GM12864 (cell line): ENCODE data around the gene MCFD2.

Experiments
- DNase-seq: peaks from one replicate; pipeline ENCODE4 v3.0.0-alpha.2; 2011; ENCODE audit warnings: low read depth
- H3K4me3 ChIP-seq: 2 replicates; pipeline ENCODE4 v1.5.1; 2011; ENCODE audit warnings: mild to moderate bottlenecking, low read depth, low read length, control low read depth
- CTCF ChIP-seq: IDR thresholded peaks from 2 replicates; pipeline ENCODE4 v1.5.1; 2011; ENCODE audit warnings: low read depth, mild to moderate bottlenecking, moderate library complexity, low read length, control low read depth, inconsistent platforms; ENCODE audit errors: missing control alignments

Gene MCFD2

GRCh38 chr2:46925474-46926351, 10.1 kb upstream of the MCFD2 start:
- H3K4me3 ChIP-seq: no peak overlapping the region
- no peak for DNase-seq

GRCh38 chr2:46924608-46925007, 9.0 kb upstream of the MCFD2 start:
- no peak for TF ChIP-seq CTCF
- no peak for DNase-seq
- no peak overlapping the region for H3K4me3 ChIP-seq

More at GRCh38 chr2:46925474-46926351, 10.1 kb upstream of the MCFD2 start:
- TF ChIP-seq CTCF: no peak

GRCh38 chr2:46924038-46924437, 8.4 kb upstream of the MCFD2 start:
- no peak for TF ChIP-seq CTCF

GRCh38 chr2:46923041-46923528, 7.5 kb upstream of the MCFD2 start:
- no peak for DNase-seq

More at GRCh38 chr2:46924038-46924437, 8.4 kb upstream of the MCFD2 start:
- H3K4me3 ChIP-seq: no peak overlapping the region
- DNase-seq: no peak

GRCh38 chr2:46922606-46923005, 7.0 kb upstream of the MCFD2 start:
- no peak for DNase-seq
- no peak for TF ChIP-seq CTCF
- no peak overlapping the region for H3K4me3 ChIP-seq

More at GRCh38 chr2:46923041-46923528, 7.5 kb upstream of the MCFD2 start:
- TF ChIP-seq CTCF: no peak
- no peak overlapping the region for H3K4me3 ChIP-seq

GRCh38 chr2:46921676-46922448, 6.3 kb upstream of the MCFD2 start:
- no peak overlapping the region for H3K4me3 ChIP-seq
- no peak for DNase-seq
- TF ChIP-seq CTCF: no peak
